Ascending aorta (tissue), 2 donors: Measurements from ENCODE around the gene SLC25A10. TPM values are rescaled to one million over a fixed set of nuclear protein-coding genes. Genes with fewer than 3 reads are reported as not detected.

Source experiments
- DNase-seq, 2 donors: peaks; one replicate each; pipeline ENCODE4 v3.0.0-alpha.2; 2019; ENCODE audit warnings: low spot score in 2 of 2
- H3K27ac ChIP-seq, 2 donors: fragments of 200-600 bp; sonication (generic); one replicate each; pipeline ENCODE4 v1.5.1; 2016 to 2017; ENCODE audit warnings: mild to moderate bottlenecking in 1 of 2
- H3K27me3 ChIP-seq: fragments of 200-600 bp; sonication (generic); one replicate; pipeline ENCODE4 v1.5.1; 2017
- H3K36me3 ChIP-seq, 2 donors: fragments of 200-600 bp; sonication (generic); one replicate each; pipeline ENCODE4 v1.5.1; 2016
- H3K4me1 ChIP-seq, 2 donors: fragments of 200-600 bp; sonication (generic); one replicate each; pipeline ENCODE4 v1.5.1; 2016 to 2017; ENCODE audit warnings: mild to moderate bottlenecking in 1 of 2
- H3K4me3 ChIP-seq, 2 donors: fragments of 200-600 bp; sonication (generic); one replicate each; pipeline ENCODE4 v1.5.1; 2016 to 2017; ENCODE audit warnings: mild to moderate bottlenecking in 1 of 2
- H3K9me3 ChIP-seq, 2 donors: fragments of 200-600 bp; sonication (generic); one replicate each; pipeline ENCODE4 v1.5.1; 2016
- intact Hi-C: fragments of 100-400 bp; cut with DNase I; formaldehyde crosslinking; loops from one replicate; pipeline ENCODE4 v1.15.1; 2023
- total RNA-seq: library from RNA; depleted of rRNA; stranded (reverse); fragments of >200 nt; gene quantifications from one replicate; pipeline ENCODE4 v1.1.0, GENCODE V29; 2016
- TF ChIP-seq, protein P1 (sequence below), 3 experiments: fragments of 200-600 bp in 2 of 3; fragments of 450-650 bp in 1 of 3; sonication (generic) in 2 of 3; IDR thresholded peaks; one replicate each; pipeline ENCODE4 v1.5.1; 2016 to 2019; ENCODE audit warnings: antibody characterized with exemption in 3 of 3, mild to moderate bottlenecking in 1 of 3, moderate library complexity in 1 of 3

Gene SLC25A10
- total RNA-seq, 1 donor from 2014 or later: 0.53 TPM

DNA sequence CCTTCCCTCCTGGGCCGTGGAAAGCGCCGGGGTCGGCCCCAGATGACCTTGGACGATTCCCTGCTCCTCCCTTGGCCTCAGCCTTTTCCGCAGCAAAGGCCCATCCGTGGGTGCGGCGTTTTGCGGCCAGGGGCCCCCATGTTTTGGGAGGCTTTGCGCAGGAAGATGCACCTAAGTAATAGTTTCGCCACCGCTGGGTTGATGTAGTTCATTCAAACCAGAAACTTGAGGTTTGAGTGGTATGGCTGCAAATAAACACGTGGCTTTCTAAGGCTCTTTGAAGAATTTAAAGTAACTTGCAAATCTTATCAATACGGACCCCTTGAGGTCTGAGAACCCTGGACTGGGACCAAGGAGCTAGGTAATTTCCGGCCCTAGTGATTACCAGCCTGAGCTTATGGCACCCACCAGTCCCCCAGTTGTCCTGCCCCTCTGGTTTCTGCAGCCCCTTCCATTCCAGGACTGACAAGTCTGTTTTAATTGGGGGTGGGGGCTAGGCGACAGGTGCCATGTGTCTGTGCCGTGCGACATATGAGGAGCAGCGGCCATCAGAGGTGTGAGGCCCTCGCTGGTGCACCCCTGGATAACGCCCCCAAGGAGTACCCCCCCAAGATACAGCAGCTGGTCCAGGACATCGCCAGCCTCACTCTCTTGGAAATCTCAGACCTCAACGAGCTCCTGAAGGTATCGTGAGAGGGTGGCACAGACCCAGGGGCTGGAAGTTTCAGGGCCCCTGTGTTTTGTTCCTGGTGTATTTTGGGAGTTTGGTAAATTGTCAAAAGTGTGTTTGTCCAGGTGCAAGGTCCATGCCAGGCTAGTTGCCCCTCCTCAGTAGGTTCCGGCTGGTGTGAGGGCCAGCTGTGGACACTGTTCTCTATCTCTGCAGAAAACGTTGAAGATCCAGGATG is 8.1 kb upstream of the SLC25A10 start:
- intact Hi-C loops: loop anchor here (1.0 to 5.0 kb wide), 3 partner anchors 21 to 223 kb away; partner anchors contain the start of genes ARL16, MAFG, NPLOC4 and TSPAN10
- Histone ChIP-seq H3K9me3 (no peaks in the 10 kb centered on the region), H3K4me1 (peaks cover 19 to 20% of the 10 kb centered on the region in 2 donors), H3K27ac (peak overlapping the region; percentile 87 to 96), H3K27me3 (no peaks in the 10 kb centered on the region), H3K4me3 (peak overlapping the region; percentile 76 to 83), H3K36me3 (peaks cover 39 to 41% of the 10 kb centered on the region in 2 donors)
- TF ChIP-seq, protein P1, sequence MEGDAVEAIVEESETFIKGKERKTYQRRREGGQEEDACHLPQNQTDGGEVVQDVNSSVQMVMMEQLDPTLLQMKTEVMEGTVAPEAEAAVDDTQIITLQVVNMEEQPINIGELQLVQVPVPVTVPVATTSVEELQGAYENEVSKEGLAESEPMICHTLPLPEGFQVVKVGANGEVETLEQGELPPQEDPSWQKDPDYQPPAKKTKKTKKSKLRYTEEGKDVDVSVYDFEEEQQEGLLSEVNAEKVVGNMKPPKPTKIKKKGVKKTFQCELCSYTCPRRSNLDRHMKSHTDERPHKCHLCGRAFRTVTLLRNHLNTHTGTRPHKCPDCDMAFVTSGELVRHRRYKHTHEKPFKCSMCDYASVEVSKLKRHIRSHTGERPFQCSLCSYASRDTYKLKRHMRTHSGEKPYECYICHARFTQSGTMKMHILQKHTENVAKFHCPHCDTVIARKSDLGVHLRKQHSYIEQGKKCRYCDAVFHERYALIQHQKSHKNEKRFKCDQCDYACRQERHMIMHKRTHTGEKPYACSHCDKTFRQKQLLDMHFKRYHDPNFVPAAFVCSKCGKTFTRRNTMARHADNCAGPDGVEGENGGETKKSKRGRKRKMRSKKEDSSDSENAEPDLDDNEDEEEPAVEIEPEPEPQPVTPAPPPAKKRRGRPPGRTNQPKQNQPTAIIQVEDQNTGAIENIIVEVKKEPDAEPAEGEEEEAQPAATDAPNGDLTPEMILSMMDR (IDR thresholded peaks at IDR 0.05): no peak
- DNase-seq: no peak

DNA sequence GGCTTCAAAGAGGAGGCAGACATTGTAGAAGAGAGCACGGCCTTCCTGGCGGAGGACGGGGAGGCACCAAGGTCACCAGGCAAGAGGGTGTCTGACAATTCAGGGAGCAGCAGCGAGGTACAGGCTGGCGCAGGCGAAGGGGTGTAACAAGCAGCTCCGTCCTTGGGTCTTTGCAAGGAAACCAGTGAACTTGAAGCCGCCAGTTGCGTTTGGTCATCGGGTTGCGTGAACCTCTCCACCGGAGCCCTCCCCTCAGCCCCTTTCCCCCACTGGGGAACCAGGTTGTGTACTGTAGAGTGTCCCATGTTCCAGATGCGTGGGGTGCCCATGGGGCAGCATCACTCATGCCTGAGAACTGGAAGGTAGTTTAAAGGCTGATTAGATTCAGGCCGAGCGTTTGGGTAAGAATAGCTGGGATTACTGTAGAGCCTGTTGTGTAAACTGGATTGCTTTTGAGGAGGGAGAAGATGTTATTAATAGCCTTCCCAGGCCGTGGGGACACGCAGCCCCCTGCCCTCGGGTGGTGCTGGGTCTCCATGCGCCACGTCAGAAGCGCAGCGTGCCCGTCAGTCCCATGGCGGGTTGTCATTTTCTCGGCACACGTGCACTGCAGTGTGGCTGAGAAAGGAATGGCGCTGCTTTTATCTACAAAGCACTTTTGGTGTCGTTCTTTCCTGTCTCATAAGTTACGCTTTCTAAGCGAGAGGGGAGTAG is 6.4 kb upstream of the SLC25A10 start:
- Histone ChIP-seq H3K27me3 (no peaks in the 10 kb centered on the region), H3K4me3 (no peak overlapping the region), H3K27ac (no peak overlapping the region), H3K9me3 (no peaks in the 10 kb centered on the region), H3K36me3 (peaks cover 26 to 30% of the 10 kb centered on the region in 2 donors), H3K4me1 (peaks cover 19 to 20% of the 10 kb centered on the region in 2 donors)
- no peak for DNase-seq
- intact Hi-C loops: no loop called here
- TF ChIP-seq, protein P1 (IDR thresholded peaks at IDR 0.05): no peak

DNA sequence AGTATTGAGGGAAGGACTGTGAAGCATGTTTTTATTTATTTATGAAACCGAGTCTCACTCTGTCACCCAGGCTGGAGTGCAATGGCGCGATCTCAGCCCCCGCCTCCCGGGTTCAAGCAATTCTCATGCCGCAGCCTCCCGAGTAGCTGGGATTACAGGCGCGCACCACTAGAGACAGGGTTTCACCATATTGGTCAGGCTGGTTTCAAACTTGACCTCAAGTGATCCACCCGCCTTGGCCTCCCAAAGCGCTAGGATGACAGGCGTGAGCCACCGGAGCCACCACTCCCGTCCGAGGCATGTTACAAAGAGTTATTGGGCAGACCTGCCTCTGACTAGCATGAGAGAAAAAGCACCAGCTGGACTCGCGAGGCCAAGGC is 5.9 kb upstream of the SLC25A10 start:
- H3K36me3 ChIP-seq: peaks cover 21 to 25% of the 10 kb centered on the region in 2 donors
- no peak overlapping the region for H3K4me3 ChIP-seq
- TF ChIP-seq, protein P1 (IDR thresholded peaks at IDR 0.05): no peak
- H3K4me1 ChIP-seq: peaks cover 19 to 23% of the 10 kb centered on the region in 2 donors
- H3K27ac ChIP-seq: no peak overlapping the region
- H3K27me3 ChIP-seq: no peaks in the 10 kb centered on the region
- H3K9me3 ChIP-seq: no peaks in the 10 kb centered on the region
- intact Hi-C loops: no loop called here
- DNase-seq: no peak

DNA sequence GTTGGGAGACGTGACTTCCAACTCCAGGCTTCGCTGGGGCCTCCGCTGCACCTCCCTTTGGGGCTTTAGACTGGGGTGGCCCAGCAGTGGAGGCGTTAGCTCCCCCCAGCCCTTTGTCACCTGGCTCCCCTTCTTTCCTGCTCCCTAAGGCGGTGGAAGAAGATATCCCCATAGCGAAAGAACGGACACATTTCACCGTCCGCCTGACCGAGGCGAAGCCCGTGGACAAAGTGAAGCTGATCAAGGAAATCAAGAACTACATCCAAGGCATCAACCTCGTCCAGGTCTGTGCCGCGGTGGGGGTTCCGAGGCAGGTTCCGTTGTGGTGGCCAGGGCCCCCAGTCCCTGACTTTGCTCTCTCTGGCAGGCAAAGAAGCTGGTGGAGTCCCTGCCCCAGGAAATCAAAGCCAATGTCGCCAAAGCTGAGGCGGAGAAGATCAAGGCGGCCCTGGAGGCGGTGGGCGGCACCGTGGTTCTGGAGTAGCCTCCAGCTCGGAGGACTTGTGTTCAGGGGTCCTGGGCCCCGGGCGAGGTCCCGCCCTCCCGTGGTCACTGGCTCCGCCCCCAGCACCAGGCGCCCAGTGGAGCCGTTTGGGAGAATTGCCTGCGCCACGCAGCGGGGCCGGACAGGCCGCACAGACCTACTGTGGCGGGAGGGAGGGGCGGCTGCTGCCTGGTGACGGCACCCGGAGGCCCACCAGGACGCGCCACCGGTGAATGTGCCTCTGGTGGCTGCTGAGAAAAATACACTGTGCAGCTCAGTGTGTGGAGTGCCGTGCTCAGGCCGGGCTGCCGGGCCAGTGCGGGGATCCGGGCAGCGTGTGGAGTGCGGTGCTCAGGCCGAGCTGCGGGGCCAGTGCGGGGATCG is 5.1 kb upstream of the SLC25A10 start:
- DNase-seq: no peak
- Histone ChIP-seq H3K36me3 (peaks cover 16 to 19% of the 10 kb centered on the region in 2 donors), H3K27ac (no peak overlapping the region), H3K9me3 (no peaks in the 10 kb centered on the region), H3K4me3 (no peak overlapping the region), H3K4me1 (peaks cover 16 to 23% of the 10 kb centered on the region in 2 donors), H3K27me3 (no peaks in the 10 kb centered on the region)
- TF ChIP-seq, protein P1 (IDR thresholded peaks at IDR 0.05): no peak
- intact Hi-C loops: no loop called here
